ENCODE data around the gene MALSU1.

MALSU1 gene

DNA sequence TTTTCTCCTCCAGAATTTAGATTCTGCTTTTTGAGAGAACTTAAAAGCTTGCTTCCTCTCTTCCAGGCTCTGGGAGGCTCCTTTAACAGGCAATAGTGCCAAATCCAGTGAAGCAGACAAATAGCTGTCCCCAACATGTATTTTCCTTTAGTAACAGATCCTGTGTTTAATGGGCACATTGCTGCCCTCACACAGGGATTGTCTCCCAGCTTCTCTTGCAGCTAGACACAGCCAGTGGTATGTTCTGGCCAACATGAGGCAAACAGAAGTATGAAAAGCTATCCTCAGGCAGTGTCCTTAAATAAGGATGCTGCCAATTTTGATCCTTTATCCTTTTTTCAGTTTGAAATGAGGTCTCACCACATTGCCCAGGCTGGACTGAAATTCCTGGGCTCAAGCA, 38.2 kb downstream of the MALSU1 start:
- DNase-seq, result no peak

GRCh38 chr7:23338439-23338838, 39.3 kb downstream of the MALSU1 start:
- no peak for DNase-seq

DNA sequence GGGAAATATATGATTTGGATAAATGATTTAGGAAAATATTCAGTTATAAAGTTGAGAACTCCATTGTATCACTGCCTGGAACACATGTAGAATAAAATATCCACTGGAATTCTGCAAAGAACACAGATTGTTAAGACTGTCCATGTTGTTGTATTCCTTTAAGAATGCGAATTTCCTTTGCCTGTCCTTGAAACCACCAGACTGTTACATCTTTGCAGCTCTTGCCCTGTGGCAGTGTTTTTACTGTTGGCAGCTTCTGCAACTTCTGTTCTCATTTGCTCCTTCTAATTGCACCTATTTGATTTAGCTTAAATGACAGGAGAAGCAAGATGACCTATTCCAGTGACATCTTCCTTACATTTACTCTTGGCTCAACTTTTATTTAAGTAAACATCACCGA, 39.7 kb downstream of the MALSU1 start:
- no peak for DNase-seq

GRCh38 chr7:23341846-23342598, 42.9 kb downstream of the MALSU1 start:
- no peak for DNase-seq

DNA sequence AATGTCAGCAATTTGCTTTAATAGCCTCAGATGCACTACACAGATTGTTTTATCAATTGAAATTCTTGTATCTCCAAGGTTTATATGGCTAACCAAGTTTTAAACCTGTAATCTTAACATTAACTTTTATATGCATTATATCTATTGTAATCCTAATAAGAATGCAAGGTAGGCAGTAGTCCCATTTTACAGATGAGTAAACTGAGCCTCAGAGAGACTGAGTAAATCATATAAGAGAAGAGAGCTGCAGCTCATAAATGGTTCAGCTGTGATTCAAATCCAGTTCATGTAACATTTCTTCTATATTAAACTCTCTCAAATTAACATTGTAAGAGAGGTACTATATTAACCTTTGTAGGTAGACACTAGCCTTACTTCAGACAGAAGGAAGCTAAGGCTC, 44.0 kb downstream of the MALSU1 start:
- DNase-seq, result no peak

GRCh38 chr7:23343806-23344475, 44.8 kb downstream of the MALSU1 start:
- no peak for DNase-seq

GRCh38 chr7:23345601-23346000, 46.5 kb downstream of the MALSU1 start:
- no peak for DNase-seq

GRCh38 chr7:23346316-23346715, 47.2 kb downstream of the MALSU1 start:
- DNase-seq, result no peak

- no peak for DNase-seq
These were observed 48.0 kb downstream of the MALSU1 start for GRCh38 chr7:23347033-23347681.

DNA sequence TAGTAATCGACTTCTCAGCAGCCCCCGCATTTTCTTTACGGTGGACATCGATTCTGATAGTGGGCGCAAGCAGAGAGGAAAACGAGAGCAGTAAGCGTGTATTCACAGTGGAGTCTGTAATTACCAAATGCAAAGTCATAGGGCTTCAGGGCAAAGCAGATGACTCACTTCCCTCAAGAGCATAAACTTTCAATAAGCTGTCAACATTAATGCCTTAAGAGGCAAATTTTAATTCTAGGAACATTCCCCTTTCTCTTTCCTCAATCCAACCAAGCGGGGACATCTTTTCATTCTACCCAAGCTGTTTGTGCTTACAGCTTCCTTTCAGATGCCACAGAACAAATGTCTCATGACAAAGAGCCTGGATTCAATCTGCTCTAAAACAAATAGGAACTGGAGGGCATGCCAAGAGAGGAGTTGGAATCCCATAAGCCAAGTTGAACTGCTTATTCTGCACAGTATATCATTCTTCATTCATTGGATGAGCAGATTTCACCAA, 48.6 kb downstream of the MALSU1 start:
- no peak for DNase-seq

DNA sequence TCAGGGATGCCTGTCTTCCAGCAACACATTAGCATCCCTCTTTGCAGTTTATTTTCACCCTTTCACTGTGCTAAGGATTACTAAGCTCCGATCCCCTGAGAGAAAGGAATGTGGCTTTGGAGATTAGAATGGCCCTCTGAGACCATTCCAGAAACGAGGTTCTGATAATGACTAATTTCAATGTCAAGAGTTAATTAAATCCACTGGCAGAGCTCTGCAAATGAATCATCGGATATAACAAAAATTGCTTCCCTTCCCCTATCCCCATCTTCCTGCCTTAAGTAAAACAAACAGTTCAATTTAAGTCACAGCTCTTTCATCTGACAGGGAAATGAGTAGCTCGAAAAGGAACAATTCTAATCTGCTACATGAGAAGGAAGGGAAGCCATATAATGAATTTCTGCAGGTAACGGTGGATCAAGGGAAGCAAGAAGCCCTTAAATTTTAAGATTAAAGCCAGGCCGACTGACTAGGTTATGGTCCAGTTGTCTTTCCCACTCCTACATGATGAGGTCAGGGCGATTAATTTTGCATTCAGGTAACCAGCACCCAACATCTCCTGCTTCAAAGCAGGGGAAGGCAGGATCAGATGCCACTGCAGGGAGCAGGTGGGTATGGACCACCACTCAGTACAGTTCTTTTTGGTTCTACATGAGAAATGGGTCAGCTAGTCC, 50.5 kb downstream of the MALSU1 start:
- no peak for DNase-seq

GRCh38 chr7:23350466-23350865, 51.3 kb downstream of the MALSU1 start:
- no peak for DNase-seq

GRCh38 chr7:23353172-23353571, 54.0 kb downstream of the MALSU1 start:
- no peak for DNase-seq

- DNase-seq, result no peak
These were observed 57.0 kb downstream of the MALSU1 start for GRCh38 chr7:23356168-23356567.

DNA sequence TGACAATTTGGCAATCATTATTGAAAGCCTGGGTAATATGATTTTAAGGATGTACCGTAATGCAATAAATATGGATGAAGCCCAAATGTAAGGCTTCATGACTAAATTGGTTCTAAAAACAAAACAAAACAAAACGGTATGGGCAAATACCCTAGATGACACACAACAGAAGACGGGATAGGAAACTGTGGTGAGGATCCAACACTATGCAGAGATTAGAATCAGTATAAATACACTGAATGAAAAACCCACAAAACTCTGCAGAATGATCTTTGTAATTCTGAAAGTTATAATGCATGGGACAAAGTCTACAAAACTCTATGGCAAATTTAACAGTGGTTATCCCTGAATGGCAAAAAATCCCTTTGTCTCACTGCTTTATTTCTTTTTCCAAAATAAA, 57.6 kb downstream of the MALSU1 start:
- no peak for DNase-seq

DNA sequence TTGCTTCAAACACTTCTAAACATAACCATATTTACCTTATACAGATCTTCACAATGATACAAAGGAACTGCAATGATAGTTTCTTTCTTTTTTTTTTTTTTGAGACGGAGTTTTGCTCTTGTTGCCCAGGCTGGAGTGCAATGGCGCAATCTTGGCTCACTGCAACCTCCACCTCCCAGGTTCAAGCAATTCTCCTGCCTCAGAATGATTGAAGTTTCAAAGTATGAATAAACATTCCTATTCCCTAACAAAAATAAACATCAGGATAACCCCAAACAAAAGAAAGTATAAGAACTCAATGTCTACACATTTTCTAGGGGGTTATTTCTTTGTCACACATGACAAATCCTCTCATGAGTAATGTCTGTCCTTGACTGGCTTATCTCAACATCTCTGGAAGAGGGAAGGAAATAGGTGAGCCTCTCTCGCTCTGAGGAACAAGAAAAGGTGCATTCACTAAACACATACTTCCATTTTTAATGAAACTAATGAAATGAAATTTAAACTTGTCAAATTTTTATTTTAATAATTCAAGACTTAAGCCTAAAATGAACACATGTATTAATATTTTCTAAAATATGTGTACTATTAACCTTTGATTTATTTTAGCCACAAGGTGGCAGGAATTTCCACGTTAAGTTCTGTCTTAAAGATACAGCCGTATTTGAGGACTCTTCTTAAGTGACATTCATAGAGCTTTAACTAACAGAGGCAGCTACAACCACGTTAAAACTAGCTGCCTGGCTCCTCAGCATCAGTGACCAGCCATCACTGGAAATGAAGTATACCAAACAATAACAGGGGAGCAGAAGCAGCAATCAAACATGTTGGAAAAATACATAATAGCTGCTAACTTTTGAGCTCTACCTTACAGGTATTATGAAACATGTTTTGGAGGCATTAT, 58.3 kb downstream of the MALSU1 start:
- DNase-seq, result no peak

GRCh38 chr7:23358152-23358674, 59.1 kb downstream of the MALSU1 start:
- no peak for DNase-seq

All from activated naive CD4-positive, alpha-beta T cell (primary cell).